Astrocyte (in vitro differentiated cells and primary cell): ENCODE measurements around the gene SIRPG. TPM values are rescaled to one million over a fixed set of nuclear protein-coding genes. Genes with fewer than 3 reads are reported as not detected.

Source experiments
- DNase-seq: peaks from one replicate; pipeline ENCODE4 v3.0.0-alpha.2; 2010; ENCODE audit warnings: low read depth
- FAIRE-seq: peaks from 2 replicates; lab custom pipeline; 2011; peaks lifted over from hg19 to GRCh38; lab: Jason Lieb, UNC
- H2AFZ ChIP-seq: 2 replicates; pipeline ENCODE4 v1.6.0; 2012; ENCODE audit warnings: low read depth, low read length, inconsistent platforms
- H3K27ac ChIP-seq: 2 replicates; pipeline ENCODE4 v1.5.1; 2011; ENCODE audit warnings: low read depth, low read length, inconsistent platforms
- H3K27me3 ChIP-seq: 2 replicates; pipeline ENCODE4 v1.6.0; 2011; ENCODE audit warnings: low read length, inconsistent platforms; ENCODE audit not compliant: insufficient read depth
- H3K36me3 ChIP-seq: 2 replicates; pipeline ENCODE4 v1.5.1; 2011; ENCODE audit warnings: low read length, inconsistent platforms; ENCODE audit not compliant: insufficient read depth
- H3K4me1 ChIP-seq: 2 replicates; pipeline ENCODE4 v1.5.1; 2011; ENCODE audit warnings: low read length, inconsistent platforms; ENCODE audit not compliant: insufficient read depth
- H3K4me2 ChIP-seq: 2 replicates; pipeline ENCODE4 v1.6.0; 2012; ENCODE audit warnings: low read length, inconsistent platforms
- H3K4me3 ChIP-seq: 2 replicates; pipeline ENCODE4 v1.5.1; 2011; ENCODE audit warnings: low read depth, mild to moderate bottlenecking, low read length, inconsistent platforms; ENCODE audit not compliant: insufficient read depth
- H3K79me2 ChIP-seq: 2 replicates; pipeline ENCODE4 v1.6.0; 2012; ENCODE audit warnings: mild to moderate bottlenecking, low read length, inconsistent platforms; ENCODE audit not compliant: insufficient read depth
- H3K9ac ChIP-seq: 2 replicates; pipeline ENCODE4 v1.6.0; 2012; ENCODE audit warnings: mild to moderate bottlenecking, low read length, inconsistent platforms
- H3K9me3 ChIP-seq: 2 replicates; pipeline ENCODE4 v1.5.1; 2012; ENCODE audit warnings: low read depth, mild to moderate bottlenecking, low read length, inconsistent platforms; ENCODE audit not compliant: insufficient read depth
- H4K20me1 ChIP-seq: 2 replicates; pipeline ENCODE4 v1.6.0; 2012; ENCODE audit warnings: low read length, inconsistent platforms; ENCODE audit not compliant: insufficient read depth
- H3K27ac Mint-ChIP-seq: one replicate; pipeline ENCODE4 v1.8.0; 2021; ENCODE audit warnings: mild to moderate bottlenecking, mixed read lengths; ENCODE audit not compliant: unreplicated experiment
- H3K27me3 Mint-ChIP-seq: one replicate; pipeline ENCODE4 v1.8.0; 2021; ENCODE audit warnings: low read depth, mixed read lengths; ENCODE audit not compliant: unreplicated experiment
- H3K36me3 Mint-ChIP-seq: one replicate; pipeline ENCODE4 v1.8.0; 2021; ENCODE audit warnings: low read depth, mixed read lengths; ENCODE audit not compliant: unreplicated experiment
- H3K4me1 Mint-ChIP-seq: one replicate; pipeline ENCODE4 v1.8.0; 2021; ENCODE audit warnings: low read depth, mixed read lengths; ENCODE audit not compliant: unreplicated experiment
- H3K4me3 Mint-ChIP-seq: one replicate; pipeline ENCODE4 v1.8.0; 2021; ENCODE audit warnings: mild to moderate bottlenecking, moderate library complexity, mixed read lengths; ENCODE audit not compliant: unreplicated experiment
- H3K9me3 Mint-ChIP-seq: one replicate; pipeline ENCODE4 v1.8.0; 2021; ENCODE audit warnings: mild to moderate bottlenecking, mixed read lengths; ENCODE audit not compliant: unreplicated experiment
- EZH2 ChIP-seq: IDR thresholded peaks from 2 replicates; pipeline ENCODE4 v1.6.1; 2012; ENCODE audit warnings: mild to moderate bottlenecking, low read length, inconsistent platforms; ENCODE audit not compliant: insufficient read depth
- total RNA-seq: library from RNA; stranded (reverse); gene quantifications from 2 replicates; pipeline ENCODE4 v1.2.1, GENCODE V29; 2021
- TF ChIP-seq, protein P1 (sequence below): IDR thresholded peaks from 2 replicates; pipeline ENCODE4 v1.5.1; 2011; ENCODE audit warnings: low read depth, mild to moderate bottlenecking, inconsistent platforms, low read length, moderate library complexity; ENCODE audit not compliant: insufficient read depth

The SIRPG gene
- total RNA-seq, 1 donor from 2014 or later: not detected

- no peak overlapping the region for H3K27ac ChIP-seq
- H2AFZ ChIP-seq: no peak overlapping the region
- Mint-ChIP-seq H3K27me3 (peaks cover 9% of the 10 kb centered on the region), H3K4me1 (peaks cover 2% of the 10 kb centered on the region), H3K4me3 (no peak overlapping the region), H3K27ac (no peak overlapping the region), H3K9me3 (peaks cover 8% of the 10 kb centered on the region), H3K36me3 (no peaks in the 10 kb centered on the region)
- DNase-seq (no peak), FAIRE-seq (no peak)
- H3K4me2 ChIP-seq: no peak overlapping the region
- H3K9ac ChIP-seq: no peak overlapping the region
- H3K4me3 ChIP-seq: no peak overlapping the region
- no peaks in the 10 kb centered on the region for H3K9me3 ChIP-seq
- H3K36me3 ChIP-seq: no peaks in the 10 kb centered on the region
- no peaks in the 10 kb centered on the region for H3K79me2 ChIP-seq
- H4K20me1 ChIP-seq: no peaks in the 10 kb centered on the region
- no peaks in the 10 kb centered on the region for H3K27me3 ChIP-seq
- TF ChIP-seq, protein P1, sequence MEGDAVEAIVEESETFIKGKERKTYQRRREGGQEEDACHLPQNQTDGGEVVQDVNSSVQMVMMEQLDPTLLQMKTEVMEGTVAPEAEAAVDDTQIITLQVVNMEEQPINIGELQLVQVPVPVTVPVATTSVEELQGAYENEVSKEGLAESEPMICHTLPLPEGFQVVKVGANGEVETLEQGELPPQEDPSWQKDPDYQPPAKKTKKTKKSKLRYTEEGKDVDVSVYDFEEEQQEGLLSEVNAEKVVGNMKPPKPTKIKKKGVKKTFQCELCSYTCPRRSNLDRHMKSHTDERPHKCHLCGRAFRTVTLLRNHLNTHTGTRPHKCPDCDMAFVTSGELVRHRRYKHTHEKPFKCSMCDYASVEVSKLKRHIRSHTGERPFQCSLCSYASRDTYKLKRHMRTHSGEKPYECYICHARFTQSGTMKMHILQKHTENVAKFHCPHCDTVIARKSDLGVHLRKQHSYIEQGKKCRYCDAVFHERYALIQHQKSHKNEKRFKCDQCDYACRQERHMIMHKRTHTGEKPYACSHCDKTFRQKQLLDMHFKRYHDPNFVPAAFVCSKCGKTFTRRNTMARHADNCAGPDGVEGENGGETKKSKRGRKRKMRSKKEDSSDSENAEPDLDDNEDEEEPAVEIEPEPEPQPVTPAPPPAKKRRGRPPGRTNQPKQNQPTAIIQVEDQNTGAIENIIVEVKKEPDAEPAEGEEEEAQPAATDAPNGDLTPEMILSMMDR: no peak
- H3K4me1 ChIP-seq: no peaks in the 10 kb centered on the region
These were observed 22.1 kb downstream of the SIRPG start for GRCh38 chr20:1635291-1635979.

DNA sequence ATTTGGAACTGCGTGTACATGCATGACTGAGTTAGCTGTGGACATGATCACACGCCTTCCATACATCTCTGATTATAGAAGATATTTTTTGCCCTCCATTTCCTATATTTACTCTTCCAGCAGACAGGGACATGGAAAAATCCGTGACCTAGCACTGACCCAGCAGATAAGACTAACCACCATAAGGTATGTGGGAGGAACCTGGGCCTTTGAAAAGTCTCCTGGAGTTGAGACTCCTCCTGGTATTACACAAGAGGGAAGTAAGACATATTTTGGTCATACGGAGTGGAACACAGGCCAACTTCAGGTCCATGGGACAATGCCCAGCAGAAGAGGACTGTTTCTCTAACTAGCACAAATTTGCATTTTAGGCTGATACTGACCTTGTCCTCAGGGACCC is 24.0 kb downstream of the SIRPG start:
- H3K27me3 ChIP-seq: no peaks in the 10 kb centered on the region
- no peaks in the 10 kb centered on the region for H3K36me3 ChIP-seq
- Mint-ChIP-seq H3K36me3 (no peaks in the 10 kb centered on the region), H3K27me3 (peaks cover 17% of the 10 kb centered on the region), H3K27ac (no peak overlapping the region), H3K4me1 (peaks cover 2% of the 10 kb centered on the region), H3K4me3 (no peak overlapping the region), H3K9me3 (peaks cover 2% of the 10 kb centered on the region)
- H3K4me2 ChIP-seq: no peak overlapping the region
- no peak overlapping the region for H3K4me3 ChIP-seq
- H3K9me3 ChIP-seq: no peaks in the 10 kb centered on the region
- H3K9ac ChIP-seq: no peak overlapping the region
- H3K27ac ChIP-seq: no peak overlapping the region
- TF ChIP-seq, protein P1: no peak
- TF ChIP-seq EZH2: no peak
- no peaks in the 10 kb centered on the region for H3K4me1 ChIP-seq
- peak; percentile 22 for DNase-seq
- no peak for FAIRE-seq
- no peaks in the 10 kb centered on the region for H4K20me1 ChIP-seq
- no peak overlapping the region for H2AFZ ChIP-seq
- H3K79me2 ChIP-seq: no peaks in the 10 kb centered on the region

GRCh38 chr20:1632178-1632577 is 25.4 kb downstream of the SIRPG start:
- no peaks in the 10 kb centered on the region for H3K4me1 ChIP-seq
- peaks cover 24% of the 10 kb centered on the region for H3K27me3 Mint-ChIP-seq
- no peak for TF ChIP-seq EZH2
- TF ChIP-seq, protein P1: no peak
- no peak overlapping the region for H3K9ac ChIP-seq
- no peak overlapping the region for H3K27ac ChIP-seq
- no peak for DNase-seq
- H3K27ac Mint-ChIP-seq: no peak overlapping the region
- no peak for FAIRE-seq
- no peaks in the 10 kb centered on the region for H3K27me3 ChIP-seq
- H3K4me3 Mint-ChIP-seq: no peak overlapping the region
- no peaks in the 10 kb centered on the region for H3K36me3 ChIP-seq
- no peaks in the 10 kb centered on the region for H3K79me2 ChIP-seq
- H3K4me1 Mint-ChIP-seq: peaks cover 2% of the 10 kb centered on the region
- H3K4me3 ChIP-seq: no peak overlapping the region
- no peaks in the 10 kb centered on the region for H3K36me3 Mint-ChIP-seq
- no peaks in the 10 kb centered on the region for H3K9me3 ChIP-seq
- H4K20me1 ChIP-seq: no peaks in the 10 kb centered on the region
- H3K9me3 Mint-ChIP-seq: peaks cover 2% of the 10 kb centered on the region
- H3K4me2 ChIP-seq: no peak overlapping the region
- H2AFZ ChIP-seq: no peak overlapping the region
